GM18502 (cell line): Measurements from ENCODE around the gene SGCA.

Source experiments
- ATAC-seq: cut with Tn5 transposase; IDR thresholded peaks from one replicate; pipeline ENCODE4 v1.9.1; 2021; ENCODE audit warnings: mild to moderate bottlenecking; ENCODE audit not compliant: unreplicated experiment, poor library complexity

The SGCA gene

DNA sequence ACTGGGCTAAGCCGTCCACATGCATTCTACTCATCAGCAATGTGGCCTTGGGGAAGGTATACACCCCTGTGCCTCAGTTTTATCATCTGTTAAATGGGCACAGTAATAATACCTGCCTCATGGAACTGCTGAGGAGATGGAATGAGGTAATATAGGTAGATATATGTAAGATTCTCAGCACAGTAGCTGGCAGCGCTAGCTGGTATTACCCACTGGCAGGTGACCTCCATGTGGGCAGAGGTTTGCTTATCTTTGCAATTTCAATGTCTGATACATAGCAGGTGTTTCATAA lies 1.2 kb upstream of the SGCA start:
- ATAC-seq: no peak

DNA sequence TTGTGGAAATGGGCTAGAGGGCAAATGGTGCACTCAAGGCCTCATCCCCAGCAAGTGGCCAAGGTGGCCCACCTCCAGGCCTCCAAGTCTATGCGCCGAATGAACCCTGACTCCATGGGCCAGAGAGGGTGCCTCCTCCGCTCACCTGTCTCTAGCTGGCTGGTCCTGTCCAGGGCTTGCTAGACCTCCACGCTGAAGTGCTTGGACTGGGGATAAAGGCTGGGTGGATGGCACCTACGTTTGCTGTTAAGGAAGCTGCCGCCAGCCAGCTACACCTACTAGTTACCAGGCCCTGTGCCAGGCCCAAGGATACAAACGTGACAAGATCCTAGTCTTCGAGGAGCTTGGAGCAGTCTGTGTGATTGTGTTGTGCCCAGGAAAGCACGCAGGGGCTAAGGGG lies 739 bp upstream of the SGCA start:
- no peak for ATAC-seq

DNA sequence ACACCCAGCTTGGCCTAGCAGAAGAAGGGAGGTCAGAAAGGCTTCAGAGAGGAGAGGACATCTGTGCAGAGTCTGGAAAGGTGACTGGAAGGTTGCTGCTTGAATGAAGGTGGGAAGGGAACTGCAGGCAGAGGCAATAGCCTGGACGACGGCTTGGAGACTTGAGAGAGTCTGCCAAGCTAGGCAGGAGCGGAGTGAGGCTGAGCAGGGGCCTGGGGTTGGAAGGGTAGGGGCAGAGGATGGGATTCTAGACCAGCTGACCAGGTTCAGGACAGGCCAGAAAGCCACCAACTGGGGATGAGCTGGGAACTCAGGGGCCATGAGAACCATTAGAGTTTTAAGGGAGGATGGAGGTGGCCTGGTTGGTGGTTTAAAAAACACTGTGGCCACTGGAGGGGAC lies 339 bp upstream of the SGCA start:
- no peak for ATAC-seq

DNA sequence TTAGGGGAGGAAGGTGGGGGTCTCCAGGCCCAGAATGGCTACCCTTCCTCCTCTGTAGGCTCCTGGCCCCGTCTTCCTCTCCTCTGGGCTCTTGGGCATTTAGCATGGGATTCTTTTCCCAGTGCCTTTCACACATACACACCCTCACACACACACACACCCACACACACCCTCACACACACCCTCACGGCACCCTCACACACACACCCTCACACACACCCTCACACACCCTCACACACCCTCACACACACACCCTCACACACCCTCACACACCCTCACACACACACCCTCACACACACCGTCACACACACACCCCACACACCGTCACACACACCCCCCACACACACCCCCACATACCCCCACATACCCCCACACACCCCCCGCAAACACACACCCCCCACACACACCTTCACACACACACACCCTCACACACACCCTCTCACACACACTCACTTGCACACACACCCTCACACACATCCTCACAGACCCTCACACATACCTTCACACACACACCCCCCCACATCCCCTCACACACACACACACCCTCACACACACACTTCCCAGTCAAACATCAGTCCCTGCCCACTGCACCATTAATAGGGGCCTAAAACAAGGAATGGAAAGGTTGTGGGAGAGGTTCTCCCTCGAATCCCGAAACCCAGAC lies 845 bp downstream of the SGCA start:
- ATAC-seq: no peak

DNA sequence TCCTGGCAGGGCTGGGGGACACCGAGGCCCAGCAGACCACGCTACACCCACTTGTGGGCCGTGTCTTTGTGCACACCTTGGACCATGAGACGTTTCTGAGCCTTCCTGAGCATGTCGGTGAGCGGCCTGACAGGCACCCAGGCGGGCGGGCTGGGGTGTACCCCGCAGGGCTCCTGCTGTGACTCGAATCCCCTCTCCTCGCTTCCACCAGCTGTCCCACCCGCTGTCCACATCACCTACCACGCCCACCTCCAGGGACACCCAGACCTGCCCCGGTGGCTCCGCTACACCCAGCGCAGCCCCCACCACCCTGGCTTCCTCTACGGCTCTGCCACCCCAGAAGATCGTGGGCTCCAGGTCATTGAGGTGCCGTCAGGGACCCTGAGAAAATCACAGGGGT lies 1.6 kb downstream of the SGCA start:
- no peak for ATAC-seq

DNA sequence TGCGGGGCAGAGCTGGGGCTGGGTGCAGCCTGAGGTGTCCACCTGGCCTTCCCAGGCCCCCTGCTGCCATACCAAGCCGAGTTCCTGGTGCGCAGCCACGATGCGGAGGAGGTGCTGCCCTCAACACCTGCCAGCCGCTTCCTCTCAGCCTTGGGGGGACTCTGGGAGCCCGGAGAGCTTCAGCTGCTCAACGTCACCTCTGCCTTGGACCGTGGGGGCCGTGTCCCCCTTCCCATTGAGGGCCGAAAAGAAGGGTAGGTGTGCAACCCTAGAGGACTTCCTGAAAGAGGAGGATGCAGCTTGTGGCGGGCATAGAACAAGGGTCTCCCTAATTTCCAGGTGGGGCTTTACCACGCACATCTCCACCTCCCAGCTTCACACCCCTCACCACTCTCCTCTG lies 2.5 kb downstream of the SGCA start:
- ATAC-seq: no peak

DNA sequence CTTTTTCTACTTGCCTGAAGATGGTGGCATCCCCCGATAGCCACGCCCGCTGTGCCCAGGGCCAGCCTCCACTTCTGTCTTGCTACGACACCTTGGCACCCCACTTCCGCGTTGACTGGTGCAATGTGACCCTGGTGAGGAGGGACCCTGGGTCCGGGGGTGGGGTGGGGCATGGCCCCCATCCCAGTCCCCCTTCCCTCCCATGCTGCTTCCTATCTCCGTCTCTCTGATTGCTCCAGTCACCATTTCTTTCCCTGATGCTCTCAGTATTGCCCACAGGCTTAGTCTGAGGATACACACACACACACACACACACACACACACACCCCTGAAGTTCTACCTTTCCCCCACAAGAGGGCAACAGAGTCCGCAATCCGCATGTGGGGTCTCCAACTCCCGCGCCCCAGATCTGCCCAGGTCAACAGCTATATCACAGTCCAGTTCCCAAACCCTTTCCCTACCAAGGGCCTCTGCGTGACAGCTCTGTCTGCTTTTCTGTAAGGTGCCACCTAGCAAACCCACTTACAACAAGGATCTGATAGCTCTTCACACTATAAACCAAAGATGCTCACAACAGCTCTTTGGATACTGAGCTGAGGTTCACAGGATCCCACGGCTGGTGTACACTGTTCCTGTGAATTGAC lies 3.4 kb downstream of the SGCA start:
- no peak for ATAC-seq

DNA sequence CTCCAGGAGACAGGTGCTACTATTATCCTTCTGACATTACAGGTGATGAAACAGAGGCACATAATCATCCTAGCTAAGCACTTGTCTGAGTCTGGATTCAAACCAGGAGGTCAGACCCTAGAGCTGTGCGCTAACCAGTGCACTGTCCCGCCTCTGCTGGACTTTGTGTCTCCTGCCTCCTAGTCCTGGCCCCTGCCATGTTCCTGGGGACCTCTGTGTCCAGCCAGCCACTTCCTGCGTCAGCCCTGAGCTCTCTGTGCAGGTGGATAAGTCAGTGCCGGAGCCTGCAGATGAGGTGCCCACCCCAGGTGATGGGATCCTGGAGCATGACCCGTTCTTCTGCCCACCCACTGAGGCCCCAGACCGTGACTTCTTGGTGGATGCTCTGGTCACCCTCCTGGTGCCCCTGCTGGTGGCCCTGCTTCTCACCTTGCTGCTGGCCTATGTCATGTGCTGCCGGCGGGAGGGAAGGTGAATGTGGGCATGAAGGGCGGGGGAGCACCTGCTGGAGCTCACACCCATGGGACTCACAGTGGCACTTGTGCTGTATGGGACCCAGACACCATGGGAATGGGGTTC lies 4.2 kb downstream of the SGCA start:
- no peak for ATAC-seq

DNA sequence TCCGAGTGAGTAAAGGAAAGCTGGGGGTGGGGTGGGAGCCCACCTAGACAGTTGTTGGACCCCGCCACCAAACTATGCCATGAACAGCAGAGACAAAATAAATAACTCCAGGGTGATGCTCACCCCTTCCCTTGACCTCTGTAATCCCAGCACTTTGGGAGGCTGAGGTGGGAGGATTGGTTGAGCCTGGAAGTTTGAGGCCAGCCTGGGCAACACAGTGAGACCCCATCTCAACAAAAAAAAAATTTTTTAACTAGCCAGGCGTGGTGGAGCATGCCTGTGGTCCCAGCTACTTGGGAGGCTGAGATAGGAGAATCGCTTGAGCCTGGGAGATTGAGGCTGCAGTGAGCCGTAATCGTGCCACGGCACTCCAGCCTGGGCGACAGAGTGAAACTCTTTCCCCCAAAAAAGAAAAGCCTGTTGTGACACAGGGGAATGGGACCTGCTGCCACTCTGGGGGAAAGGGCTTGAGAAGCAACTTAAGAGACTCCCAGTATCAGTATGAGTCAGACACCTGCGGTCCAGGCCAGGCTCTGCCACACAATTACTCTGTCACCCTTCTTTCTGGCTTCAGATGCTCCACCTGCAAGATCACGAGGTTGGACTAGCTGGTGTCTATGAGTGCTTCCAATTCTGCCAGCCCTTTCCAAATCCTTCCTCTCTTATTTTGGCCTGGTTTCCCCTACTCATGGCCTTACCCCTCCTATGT lies 5.0 kb downstream of the SGCA start:
- peak; percentile 69 for ATAC-seq

DNA sequence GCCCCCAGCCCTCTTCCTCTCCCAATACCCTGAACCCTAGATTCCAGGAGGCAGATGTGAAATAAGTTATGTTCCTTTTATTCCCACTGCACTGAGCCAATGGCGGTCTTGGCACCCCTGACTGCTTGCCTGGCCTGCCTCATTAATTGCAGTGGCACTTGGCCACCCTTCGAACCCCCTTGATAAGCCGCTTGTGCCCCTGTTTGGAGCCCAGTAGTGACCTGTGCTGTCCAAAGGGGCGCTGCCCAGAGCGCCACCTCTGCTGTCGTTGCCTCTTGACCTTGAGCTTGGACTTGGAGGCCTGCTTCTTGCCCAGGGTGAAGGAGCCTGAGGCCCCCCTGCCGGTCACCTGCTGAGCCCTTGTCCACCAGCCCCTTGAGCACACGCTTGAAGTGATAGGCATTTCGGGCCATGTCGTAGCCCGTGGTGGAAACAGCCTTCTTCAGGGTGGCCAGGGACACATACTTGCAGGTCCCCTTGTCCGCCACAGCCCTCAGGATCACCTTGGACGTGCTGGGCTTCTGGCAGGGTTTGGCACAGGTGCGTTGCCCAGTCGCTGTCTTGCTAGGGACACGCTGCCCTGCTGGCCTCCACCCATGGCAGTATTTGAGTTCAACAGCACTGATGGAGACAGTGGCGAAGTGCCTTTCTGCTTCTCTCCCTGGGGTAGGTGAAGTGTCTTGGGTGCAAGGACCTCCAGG lies 5.7 kb downstream of the SGCA start:
- ATAC-seq: no peak

DNA sequence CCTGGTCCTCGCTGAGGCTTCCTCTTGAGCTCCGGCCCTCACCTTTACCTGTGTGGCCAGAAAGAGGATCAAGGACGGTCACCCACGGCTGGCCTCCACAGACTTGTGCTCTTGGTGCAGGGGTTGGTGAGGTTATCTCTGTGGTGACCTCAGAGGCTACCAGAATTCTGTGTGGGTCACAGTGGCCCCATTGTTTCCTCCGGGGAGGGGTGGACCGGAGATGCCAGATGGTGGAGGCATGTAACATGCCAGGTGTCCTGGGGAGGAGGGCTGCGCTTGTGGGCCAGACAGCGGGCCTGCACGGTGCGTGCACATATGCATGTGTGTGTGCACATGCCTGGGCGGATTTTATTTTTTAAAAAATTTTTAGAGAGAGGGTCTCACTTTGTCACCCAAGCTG lies 6.3 kb downstream of the SGCA start:
- no peak for ATAC-seq

DNA sequence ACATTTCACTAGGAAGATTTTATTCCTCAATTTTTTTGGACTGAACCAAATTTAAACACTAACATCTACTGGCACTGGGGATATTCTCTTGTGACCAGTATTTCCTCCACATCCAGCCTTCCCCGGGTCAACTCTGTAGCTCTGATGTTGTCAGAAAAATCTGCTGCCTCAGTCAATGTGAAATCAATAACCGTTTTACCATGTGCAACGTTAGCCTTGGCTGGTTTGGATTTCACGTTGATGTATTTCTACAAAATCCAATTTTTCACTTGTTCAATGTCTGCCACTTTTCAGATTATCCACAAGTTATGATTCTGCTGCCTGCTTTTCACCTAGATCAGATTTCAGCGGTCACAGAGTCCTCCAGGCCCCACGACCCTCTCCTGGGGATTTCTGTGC lies 7.1 kb downstream of the SGCA start:
- ATAC-seq: no peak

DNA sequence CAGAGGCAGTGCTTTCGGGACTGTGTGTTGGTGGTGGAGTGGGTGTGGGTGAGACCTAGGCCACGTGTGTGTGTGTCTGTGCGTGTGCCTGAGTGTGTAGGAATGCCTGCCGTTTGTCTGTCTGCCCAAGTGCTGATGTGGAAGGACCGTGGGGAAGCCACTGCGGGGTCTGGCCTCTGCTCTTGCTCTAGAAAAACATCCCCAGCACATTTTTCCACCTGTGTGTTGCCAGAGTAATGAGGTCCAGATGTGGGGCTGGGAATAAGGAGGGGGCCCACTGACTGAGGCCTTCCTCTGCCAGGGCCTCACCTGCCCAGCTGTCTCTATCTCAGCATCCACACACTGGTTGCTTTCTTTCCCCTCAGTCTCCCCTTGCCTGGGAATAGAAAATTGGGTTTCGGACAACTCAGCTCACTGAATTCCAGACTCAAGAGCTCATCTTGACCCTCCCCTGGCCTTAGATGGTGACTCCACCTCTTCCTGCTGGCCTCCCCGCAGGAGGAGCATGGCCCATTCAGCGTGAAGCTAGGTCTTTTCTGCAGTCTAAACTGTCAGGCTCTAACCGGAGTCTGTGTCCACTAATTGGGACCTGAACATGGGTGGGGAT lies 7.6 kb downstream of the SGCA start:
- no peak for ATAC-seq

DNA sequence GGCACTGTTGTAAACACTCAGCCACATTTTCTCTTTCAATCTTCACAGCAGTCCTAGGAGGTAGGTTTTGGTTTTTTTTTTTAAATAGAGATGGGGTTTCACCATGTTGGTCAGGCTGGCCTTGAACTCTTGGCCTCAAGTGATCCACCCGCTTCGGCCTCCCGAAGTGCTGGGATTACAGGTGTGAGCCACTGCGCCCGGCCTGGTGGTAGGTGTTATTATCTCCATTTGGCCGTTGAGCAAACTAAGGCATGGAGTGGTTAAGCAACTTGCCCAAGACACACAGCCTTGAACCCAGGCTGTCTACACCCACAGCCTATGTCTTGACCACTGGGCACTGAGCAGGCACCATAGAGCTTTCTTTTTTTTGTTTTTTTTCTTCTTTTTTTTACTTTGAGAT lies 8.6 kb downstream of the SGCA start:
- ATAC-seq: no peak

DNA sequence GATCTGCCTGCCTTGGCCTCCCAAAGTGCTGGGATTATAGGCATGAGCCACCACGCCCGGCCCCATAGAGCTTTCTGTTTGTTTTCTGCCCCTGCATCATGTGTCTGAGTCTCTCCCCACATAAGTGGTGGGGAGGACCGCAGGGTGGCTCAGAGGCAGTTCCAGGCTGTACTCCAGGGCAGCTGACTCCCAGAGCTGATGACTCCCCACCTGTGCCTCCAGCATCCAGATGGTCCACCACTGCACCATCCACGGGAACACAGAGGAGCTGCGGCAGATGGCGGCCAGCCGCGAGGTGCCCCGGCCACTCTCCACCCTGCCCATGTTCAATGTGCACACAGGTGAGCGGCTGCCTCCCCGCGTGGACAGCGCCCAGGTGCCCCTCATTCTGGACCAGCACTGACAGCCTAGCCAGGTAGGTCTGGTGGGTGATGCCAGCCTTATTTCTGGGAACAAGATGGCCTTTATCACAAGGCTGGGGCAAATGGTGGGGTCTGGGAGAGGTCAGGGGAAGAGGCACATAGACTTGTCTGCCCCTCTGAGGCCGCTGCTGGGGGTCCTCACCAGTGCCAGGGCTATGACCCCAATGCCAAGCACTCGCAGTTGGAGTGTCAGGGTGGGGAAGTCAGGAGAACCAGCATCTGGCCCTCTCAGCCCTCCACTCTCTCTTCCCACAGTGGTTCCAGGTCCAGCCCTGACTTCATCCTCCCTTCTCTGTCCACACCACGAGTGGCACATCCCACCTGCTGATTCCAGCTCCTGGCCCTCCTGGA lies 9.4 kb downstream of the SGCA start:
- no peak for ATAC-seq

DNA sequence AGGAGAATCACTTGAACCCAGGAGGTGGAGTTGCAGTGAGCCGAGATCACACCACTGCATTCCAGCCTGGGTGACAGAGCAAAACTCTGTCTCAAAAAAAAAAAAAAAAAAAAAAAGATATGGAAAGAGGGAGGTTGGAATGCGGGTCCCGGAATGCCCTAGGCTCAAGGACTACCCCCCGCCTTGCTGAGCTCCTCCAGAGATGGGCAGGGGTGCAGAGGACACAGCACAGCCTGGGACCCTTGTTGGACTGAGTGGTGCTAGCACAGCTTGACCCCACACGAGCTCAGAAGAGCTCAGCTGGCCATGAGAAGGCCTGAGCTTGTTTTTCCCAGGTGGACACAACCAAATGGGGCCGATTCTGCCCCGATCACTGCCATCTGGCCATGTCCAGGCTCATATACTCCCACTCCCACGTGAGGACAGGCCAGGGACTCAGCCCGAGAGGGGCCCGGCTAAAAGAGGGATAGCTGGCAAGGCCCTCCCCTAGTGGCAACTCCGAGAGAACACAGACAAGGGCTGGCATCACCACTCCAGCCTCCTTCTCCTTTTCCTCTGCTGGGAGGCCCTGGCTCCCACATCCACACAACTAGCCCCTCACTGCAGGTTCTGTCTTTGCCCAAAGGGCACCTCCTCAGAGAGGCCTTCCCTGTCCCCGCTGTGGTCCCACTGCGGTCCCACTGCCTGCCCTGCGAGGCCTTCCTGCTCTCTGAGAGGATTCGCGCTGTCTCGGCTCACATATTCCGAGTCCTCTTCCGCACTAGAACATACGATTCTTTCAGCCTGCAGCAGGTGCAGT lies 11.0 kb downstream of the SGCA start:
- no peak for ATAC-seq

DNA sequence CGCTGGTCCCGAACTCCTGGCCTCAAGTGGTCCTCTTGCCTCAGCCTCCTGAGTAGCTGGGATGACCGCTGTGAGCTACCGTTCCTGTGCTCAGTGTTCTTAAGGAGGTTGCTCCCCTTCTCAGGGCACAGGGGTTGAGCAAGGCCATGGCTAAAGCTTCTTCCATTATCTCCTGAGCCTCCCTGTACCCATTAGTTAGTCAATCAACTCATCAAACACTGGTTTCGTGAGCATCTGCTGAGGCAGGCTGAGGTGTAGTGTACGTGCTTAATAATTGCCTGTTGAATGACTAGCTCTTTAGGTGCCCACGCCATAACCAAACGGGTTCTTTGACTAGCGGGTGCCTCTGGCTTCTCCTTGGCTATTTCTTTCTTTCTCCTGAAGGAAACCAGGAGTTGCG lies 11.7 kb downstream of the SGCA start:
- ATAC-seq: no peak

DNA sequence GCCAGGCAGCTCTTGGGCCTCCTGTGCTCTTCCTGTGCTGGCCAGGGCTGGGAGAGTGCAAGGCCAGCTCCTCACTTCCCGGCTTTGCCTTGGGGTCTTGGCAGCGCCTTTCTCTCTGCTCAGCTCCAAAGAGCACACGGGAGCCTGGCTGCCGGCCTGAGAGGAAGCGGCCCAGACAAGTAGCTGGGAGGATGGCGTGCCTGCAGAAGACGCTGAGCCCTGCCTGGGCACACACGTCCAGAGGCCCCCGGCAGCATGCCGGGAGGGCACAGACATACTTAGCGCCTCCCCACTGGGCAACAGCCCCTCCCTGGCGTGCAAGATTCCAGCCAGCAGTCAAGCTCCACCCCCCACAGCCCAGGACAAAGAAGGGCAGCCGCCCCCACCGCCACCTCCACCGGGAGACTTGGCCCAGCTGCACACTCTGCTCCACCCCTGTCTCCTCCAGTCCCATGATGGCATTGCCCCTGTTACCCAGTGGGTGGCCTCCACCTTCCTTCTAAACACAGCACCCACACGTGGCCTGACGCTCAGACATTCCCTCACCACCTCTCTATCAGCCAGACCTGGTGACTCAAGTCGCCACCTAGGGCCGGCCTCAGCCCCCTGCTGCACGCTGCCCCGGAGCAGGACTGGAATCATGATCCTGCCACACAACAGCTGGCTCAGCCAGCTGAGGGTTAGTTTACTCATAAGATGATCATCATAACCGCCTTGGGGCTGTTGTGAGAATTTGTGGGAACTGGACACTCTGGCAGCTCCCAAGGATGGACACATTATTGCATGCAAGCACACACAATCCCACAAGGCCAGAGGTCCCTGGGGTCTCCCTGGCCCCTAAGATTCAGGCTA lies 12.4 kb downstream of the SGCA start:
- ATAC-seq: peak; percentile 82
